DMS53 treated with DMSO at 0.1 percent for 48 hours (cell line): ENCODE results near the gene HIPK3.
"Not testable (repeated sequence)": the region's sequence is repeated elsewhere in the genome, so short reads cannot be mapped to it uniquely, and the experiment has no call there.

Source experiments
- DNase-seq: peaks from one replicate; lab custom pipeline; 2025; ENCODE audit not compliant: unreplicated experiment; lab: John Stamatoyannopoulos, UW

The HIPK3 gene

GRCh38 chr11:33257160-33257896 lies at the start of gene HIPK3:
HIPK3 (plus strand) TSS chr11:33257381.
- peak; percentile 35 for DNase-seq

GRCh38 chr11:33207408-33207985 lies 49.7 kb upstream of the HIPK3 start:
- no peak for DNase-seq

- DNase-seq: no peak
Measured at GRCh38 chr11:33208150-33208549, 49.0 kb upstream of the HIPK3 start.

- DNase-seq: no peak
Measured at GRCh38 chr11:33211153-33211552, 46.0 kb upstream of the HIPK3 start.

GRCh38 chr11:33211580-33211979 lies 45.6 kb upstream of the HIPK3 start:
- no peak for DNase-seq

GRCh38 chr11:33214187-33214586 lies 43.0 kb upstream of the HIPK3 start:
- DNase-seq: no peak

GRCh38 chr11:33214767-33215166 lies 42.4 kb upstream of the HIPK3 start:
- DNase-seq: no peak

GRCh38 chr11:33216676-33217075 lies 40.5 kb upstream of the HIPK3 start:
- not testable (repeated sequence) for DNase-seq

- DNase-seq: no peak
Measured at GRCh38 chr11:33222052-33222750, 35.0 kb upstream of the HIPK3 start.

- DNase-seq: no peak
Measured at GRCh38 chr11:33225371-33225770, 31.8 kb upstream of the HIPK3 start.

- no peak for DNase-seq
Measured at GRCh38 chr11:33227578-33228261, 29.5 kb upstream of the HIPK3 start.

- DNase-seq: no peak
Measured at GRCh38 chr11:33234397-33235190, 22.6 kb upstream of the HIPK3 start.

GRCh38 chr11:33237039-33237597 lies 20.1 kb upstream of the HIPK3 start:
- DNase-seq: no peak

GRCh38 chr11:33242575-33242974 lies 14.6 kb upstream of the HIPK3 start:
- DNase-seq: no peak

GRCh38 chr11:33243654-33244053 lies 13.5 kb upstream of the HIPK3 start:
- not testable (repeated sequence) for DNase-seq

- DNase-seq: no peak
Measured at GRCh38 chr11:33248416-33248971, 8.7 kb upstream of the HIPK3 start.

GRCh38 chr11:33256031-33256812 lies 959 bp upstream of the HIPK3 start:
- no peak for DNase-seq

- no peak for DNase-seq
Measured at GRCh38 chr11:33256813-33257159, 395 bp upstream of the HIPK3 start.

- DNase-seq: peak; percentile 47
Measured at GRCh38 chr11:33257897-33258630, 883 bp downstream of the HIPK3 start.
